ENCODE data around the gene HNF4A. TPM values are rescaled to one million over a fixed set of nuclear protein-coding genes. Genes with fewer than 3 reads are reported as not detected.
A peak's percentile ranks its signal among the peaks of the same experiment; 100 is the strongest.

HNF4A gene
- total and polyA plus RNA-seq, 2 of the 13 experiments (the other 11 are each of a cell fraction or from before 2014, with no cell fraction given) = 80.9 to 169 TPM

DNA sequence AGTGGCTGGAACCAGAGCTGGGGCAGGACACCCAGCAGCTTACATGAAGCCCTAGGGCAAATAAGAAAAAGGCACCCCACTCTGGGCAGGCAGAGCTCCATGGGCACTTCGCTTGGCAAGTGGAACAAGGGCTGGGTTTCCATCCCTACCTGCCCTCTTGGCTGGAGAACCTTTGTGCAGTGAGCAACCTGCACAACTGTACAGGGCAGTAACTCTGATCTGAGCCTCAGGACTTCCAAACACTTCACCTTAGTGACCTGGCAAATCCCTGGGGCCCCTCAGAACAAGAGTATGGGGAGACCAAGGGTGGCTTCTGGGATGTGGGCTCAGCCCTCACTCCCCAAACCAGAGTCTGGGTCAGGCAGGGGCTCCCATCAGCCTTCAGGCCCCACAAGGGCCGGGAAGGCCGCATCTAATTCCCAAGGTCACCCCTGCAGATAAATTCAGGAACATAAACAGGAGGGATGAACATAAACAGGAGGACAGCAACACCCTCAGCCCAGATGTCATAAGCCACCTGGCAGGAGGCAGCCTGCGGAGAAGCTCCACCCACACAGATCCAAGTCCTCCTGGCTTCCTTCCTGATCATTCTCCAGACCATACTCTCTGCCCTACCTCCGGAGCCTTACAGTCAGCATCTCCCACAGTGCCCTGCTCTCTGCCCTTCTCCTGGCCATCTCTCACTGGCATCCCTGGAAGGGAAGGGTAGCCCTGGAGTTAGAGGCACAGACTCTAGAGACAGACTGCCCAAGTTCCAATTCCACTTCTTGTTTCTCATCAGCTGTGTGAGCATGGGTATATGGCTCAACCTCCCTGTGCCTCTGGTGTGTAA is 37.5 kb downstream of the HNF4A start (continued):
- TF ChIP-seq, protein P1, sequence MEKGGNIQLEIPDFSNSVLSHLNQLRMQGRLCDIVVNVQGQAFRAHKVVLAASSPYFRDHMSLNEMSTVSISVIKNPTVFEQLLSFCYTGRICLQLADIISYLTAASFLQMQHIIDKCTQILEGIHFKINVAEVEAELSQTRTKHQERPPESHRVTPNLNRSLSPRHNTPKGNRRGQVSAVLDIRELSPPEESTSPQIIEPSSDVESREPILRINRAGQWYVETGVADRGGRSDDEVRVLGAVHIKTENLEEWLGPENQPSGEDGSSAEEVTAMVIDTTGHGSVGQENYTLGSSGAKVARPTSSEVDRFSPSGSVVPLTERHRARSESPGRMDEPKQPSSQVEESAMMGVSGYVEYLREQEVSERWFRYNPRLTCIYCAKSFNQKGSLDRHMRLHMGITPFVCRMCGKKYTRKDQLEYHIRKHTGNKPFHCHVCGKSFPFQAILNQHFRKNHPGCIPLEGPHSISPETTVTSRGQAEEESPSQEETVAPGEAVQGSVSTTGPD (CRISPR knock-in tag; IDR thresholded peaks at IDR 0.05) = no peak
- TF ChIP-seq, protein P2, sequence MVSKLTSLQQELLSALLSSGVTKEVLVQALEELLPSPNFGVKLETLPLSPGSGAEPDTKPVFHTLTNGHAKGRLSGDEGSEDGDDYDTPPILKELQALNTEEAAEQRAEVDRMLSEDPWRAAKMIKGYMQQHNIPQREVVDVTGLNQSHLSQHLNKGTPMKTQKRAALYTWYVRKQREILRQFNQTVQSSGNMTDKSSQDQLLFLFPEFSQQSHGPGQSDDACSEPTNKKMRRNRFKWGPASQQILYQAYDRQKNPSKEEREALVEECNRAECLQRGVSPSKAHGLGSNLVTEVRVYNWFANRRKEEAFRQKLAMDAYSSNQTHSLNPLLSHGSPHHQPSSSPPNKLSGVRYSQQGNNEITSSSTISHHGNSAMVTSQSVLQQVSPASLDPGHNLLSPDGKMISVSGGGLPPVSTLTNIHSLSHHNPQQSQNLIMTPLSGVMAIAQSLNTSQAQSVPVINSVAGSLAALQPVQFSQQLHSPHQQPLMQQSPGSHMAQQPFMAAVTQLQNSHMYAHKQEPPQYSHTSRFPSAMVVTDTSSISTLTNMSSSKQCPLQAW (CRISPR knock-in tag; IDR thresholded peaks at IDR 0.05) = peak; percentile 84
- TF ChIP-seq ZBTB8A (CRISPR knock-in tag; IDR thresholded peaks at IDR 0.05; ENCODE audit: borderline replicate concordance, low read depth) = no peak
- no peak for TF ChIP-seq JUN (CRISPR knock-in tag; IDR thresholded peaks at IDR 0.05)
- 0 out of 2 replicates have a peak, but pooled peaks have one; percentile 8 for TF ChIP-seq ZBTB3 (CRISPR knock-in tag; IDR thresholded peaks at IDR 0.05; ENCODE audit: borderline replicate concordance, low read depth)
- TF ChIP-seq ZSCAN22 (CRISPR knock-in tag; IDR thresholded peaks at IDR 0.05) = no peak
- peak; percentile 78 for TF ChIP-seq ELF3 (CRISPR knock-in tag; IDR thresholded peaks at IDR 0.05)
- TF ChIP-seq, protein P3, sequence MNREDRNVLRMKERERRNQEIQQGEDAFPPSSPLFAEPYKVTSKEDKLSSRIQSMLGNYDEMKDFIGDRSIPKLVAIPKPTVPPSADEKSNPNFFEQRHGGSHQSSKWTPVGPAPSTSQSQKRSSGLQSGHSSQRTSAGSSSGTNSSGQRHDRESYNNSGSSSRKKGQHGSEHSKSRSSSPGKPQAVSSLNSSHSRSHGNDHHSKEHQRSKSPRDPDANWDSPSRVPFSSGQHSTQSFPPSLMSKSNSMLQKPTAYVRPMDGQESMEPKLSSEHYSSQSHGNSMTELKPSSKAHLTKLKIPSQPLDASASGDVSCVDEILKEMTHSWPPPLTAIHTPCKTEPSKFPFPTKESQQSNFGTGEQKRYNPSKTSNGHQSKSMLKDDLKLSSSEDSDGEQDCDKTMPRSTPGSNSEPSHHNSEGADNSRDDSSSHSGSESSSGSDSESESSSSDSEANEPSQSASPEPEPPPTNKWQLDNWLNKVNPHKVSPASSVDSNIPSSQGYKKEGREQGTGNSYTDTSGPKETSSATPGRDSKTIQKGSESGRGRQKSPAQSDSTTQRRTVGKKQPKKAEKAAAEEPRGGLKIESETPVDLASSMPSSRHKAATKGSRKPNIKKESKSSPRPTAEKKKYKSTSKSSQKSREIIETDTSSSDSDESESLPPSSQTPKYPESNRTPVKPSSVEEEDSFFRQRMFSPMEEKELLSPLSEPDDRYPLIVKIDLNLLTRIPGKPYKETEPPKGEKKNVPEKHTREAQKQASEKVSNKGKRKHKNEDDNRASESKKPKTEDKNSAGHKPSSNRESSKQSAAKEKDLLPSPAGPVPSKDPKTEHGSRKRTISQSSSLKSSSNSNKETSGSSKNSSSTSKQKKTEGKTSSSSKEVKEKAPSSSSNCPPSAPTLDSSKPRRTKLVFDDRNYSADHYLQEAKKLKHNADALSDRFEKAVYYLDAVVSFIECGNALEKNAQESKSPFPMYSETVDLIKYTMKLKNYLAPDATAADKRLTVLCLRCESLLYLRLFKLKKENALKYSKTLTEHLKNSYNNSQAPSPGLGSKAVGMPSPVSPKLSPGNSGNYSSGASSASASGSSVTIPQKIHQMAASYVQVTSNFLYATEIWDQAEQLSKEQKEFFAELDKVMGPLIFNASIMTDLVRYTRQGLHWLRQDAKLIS (CRISPR knock-in tag; IDR thresholded peaks at IDR 0.05) = no peak; the same call in 1 of the 2 replicates
- TF ChIP-seq, protein P4, sequence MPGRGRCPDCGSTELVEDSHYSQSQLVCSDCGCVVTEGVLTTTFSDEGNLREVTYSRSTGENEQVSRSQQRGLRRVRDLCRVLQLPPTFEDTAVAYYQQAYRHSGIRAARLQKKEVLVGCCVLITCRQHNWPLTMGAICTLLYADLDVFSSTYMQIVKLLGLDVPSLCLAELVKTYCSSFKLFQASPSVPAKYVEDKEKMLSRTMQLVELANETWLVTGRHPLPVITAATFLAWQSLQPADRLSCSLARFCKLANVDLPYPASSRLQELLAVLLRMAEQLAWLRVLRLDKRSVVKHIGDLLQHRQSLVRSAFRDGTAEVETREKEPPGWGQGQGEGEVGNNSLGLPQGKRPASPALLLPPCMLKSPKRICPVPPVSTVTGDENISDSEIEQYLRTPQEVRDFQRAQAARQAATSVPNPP (CRISPR knock-in tag; IDR thresholded peaks at IDR 0.05) = no peak
- TF ChIP-seq ARNT2 (CRISPR knock-in tag; IDR thresholded peaks at IDR 0.05; ENCODE audit: low read depth) = peak; percentile 59; the same call in 1 of the 2 replicates
- no peak for TF ChIP-seq ZNF841 (CRISPR knock-in tag; IDR thresholded peaks at IDR 0.05; ENCODE audit: borderline replicate concordance)
- TF ChIP-seq TEAD3 (CRISPR knock-in tag; optimal IDR thresholded peaks at IDR 0.05; ENCODE audit: borderline replicate concordance) = no peak
- TF ChIP-seq ZKSCAN5 (CRISPR knock-in tag; IDR thresholded peaks at IDR 0.05) = no peak
- TF ChIP-seq ZSCAN29 (CRISPR knock-in tag; conservative IDR thresholded peaks at IDR 0.05) = peak; percentile 21; the same call in 1 of the 2 replicates
- TF ChIP-seq, protein P5, sequence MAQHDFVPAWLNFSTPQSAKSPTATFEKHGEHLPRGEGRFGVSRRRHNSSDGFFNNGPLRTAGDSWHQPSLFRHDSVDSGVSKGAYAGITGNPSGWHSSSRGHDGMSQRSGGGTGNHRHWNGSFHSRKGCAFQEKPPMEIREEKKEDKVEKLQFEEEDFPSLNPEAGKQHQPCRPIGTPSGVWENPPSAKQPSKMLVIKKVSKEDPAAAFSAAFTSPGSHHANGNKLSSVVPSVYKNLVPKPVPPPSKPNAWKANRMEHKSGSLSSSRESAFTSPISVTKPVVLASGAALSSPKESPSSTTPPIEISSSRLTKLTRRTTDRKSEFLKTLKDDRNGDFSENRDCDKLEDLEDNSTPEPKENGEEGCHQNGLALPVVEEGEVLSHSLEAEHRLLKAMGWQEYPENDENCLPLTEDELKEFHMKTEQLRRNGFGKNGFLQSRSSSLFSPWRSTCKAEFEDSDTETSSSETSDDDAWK (CRISPR knock-in tag; IDR thresholded peaks at IDR 0.05) = no peak
- 0 out of 2 replicates have a peak, but pooled peaks have one; percentile 35 for TF ChIP-seq ZNF34 (CRISPR knock-in tag; IDR thresholded peaks at IDR 0.05; ENCODE audit: borderline replicate concordance)
